GM19035 (cell line): ENCODE measurements around the gene COL20A1.
"Not testable (repeated sequence)": the region's sequence is repeated elsewhere in the genome, so short reads cannot be mapped to it uniquely, and the experiment has no call there.

Source experiments
- ATAC-seq: cut with Tn5 transposase; IDR thresholded peaks from one replicate; pipeline ENCODE4 v1.9.1; 2021; ENCODE audit not compliant: unreplicated experiment

COL20A1 gene

GRCh38 chr20:63371291-63371865 is 78.4 kb downstream of the COL20A1 start:
- ATAC-seq = no peak

- no peak for ATAC-seq
Observed at GRCh38 chr20:63372971-63373885, 80.2 kb downstream of the COL20A1 start.

DNA sequence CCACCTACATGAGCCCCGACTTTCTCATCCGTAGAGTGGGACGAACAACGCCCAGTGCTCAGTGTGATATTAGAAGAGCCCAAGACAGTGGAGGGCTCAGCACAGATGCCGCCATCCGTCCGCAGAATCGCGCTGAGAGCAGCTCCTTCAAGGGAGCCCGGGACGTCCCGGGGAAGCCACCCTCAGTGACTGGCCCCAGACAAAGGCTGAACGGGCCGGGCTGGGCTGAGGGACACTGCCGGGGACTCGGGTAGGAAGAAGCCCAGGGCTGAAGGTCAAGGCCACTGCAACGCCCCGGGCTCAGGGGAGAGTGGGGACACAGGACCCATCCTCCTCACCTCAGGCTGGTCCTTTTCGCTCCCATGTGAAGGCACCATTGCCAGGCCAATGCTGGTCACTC is 81.0 kb downstream of the COL20A1 start:
- ATAC-seq = no peak

DNA sequence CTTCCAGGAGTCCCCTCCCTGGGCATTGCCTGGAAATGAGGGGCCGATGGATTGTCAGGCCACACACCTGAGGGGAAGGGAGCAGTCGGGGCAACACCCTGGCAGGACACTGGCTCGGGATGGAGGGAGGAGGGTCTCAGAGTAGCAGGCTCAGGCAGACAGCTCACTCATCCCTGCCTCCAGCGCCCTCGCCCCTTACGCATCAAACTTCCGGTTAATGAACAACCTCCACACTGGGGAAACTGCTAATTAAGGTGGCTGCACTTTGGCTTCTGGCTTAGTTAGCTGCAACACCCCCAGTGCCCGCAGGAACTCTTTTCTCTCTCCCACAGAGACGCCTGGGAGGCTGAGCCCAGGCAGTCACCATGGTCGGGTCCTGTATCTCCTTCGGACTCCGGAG is 81.5 kb downstream of the COL20A1 start:
- no peak for ATAC-seq

DNA sequence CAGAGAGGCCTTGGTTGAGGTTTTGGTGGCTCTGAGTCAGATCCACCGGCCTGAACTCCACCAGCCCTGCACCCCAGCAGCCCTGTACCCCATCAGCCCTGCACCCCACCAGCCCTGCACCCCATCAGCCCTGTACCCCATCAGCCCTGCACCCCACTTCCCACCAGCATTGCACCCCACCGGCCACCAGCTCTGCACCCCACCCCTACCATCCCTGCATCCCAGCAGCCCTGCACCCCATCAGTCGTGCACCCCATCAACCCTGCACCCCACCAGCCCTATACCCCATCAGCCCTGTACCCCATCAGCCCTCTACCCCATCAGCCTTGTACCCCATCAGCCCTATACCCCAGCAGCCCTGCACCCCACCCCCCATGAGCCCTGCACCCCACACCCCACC is 82.5 kb downstream of the COL20A1 start:
- no peak for ATAC-seq

GRCh38 chr20:63376283-63377250 is 83.6 kb downstream of the COL20A1 start:
- ATAC-seq = no peak

- no peak for ATAC-seq
Observed at GRCh38 chr20:63377256-63377941, 84.4 kb downstream of the COL20A1 start.

GRCh38 chr20:63377951-63378381 is 85.0 kb downstream of the COL20A1 start:
- no peak for ATAC-seq

DNA sequence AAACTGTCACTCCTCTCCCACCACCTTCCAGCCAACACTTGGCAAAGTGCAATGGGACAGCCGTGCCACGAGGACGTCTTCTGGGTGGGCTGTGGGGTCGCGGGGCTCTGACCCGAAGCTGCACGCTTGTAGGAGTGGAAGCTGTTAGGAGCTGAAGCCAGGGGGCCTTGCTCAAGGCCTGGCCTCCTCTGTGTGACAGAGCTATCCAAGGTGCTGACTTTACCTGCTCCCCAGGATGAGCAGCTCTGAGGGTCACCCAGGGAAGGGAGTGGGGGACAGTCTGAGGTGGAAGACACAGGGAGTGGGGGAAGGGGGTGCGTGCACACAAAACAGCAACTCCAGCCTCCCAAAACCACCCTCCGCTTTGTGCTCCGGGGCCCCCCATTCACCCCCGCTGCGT is 85.6 kb downstream of the COL20A1 start:
- no peak for ATAC-seq

- ATAC-seq = no peak
Observed at GRCh38 chr20:63379296-63379695, 86.3 kb downstream of the COL20A1 start.

DNA sequence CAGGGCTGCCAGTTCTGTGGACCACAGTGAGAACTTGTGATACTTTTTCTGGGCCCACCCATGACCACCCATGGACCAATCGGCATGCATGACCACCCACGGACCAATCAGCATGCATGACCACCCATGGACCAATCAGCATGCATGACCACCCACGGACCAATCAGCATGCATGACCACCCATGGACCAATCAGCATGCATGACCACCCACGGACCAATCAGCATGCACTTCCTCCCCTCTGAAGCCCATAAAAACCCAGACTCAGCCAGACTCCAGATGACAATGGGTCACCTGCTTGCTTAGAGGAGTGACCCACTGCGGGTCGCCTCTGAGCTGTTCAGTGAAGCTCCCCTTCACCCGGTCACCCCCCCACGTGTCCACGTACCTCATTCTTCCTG is 86.9 kb downstream of the COL20A1 start:
- not testable (repeated sequence) for ATAC-seq

DNA sequence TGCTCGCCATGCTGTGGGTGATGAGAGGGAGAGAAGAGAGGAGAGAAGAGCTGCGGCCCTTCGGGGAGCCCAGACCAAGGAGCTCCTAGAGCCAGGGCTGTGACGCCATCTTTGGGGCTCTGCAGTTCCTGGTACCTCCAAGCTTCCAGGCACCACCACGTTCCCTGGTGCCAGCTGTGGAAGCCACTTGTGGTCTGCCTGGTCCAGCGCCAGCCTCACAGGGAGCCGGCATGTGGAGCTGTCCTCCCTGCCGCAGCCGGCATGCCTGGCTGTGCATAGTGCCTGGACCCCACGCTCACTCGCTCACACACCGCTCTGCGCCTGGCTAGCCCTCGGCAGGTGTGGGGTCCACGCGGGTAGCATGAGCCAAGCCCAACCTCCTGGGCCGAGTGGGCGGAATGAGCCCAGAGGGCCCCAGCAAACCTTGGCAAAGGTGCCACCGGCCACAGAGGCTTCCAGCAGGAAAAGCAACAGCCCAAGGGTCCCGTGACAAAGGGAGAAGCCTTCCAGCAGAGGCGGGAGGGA is 87.4 kb downstream of the COL20A1 start:
- ATAC-seq = no peak

- no peak for ATAC-seq
Observed at GRCh38 chr20:63381781-63382431, 88.9 kb downstream of the COL20A1 start.

DNA sequence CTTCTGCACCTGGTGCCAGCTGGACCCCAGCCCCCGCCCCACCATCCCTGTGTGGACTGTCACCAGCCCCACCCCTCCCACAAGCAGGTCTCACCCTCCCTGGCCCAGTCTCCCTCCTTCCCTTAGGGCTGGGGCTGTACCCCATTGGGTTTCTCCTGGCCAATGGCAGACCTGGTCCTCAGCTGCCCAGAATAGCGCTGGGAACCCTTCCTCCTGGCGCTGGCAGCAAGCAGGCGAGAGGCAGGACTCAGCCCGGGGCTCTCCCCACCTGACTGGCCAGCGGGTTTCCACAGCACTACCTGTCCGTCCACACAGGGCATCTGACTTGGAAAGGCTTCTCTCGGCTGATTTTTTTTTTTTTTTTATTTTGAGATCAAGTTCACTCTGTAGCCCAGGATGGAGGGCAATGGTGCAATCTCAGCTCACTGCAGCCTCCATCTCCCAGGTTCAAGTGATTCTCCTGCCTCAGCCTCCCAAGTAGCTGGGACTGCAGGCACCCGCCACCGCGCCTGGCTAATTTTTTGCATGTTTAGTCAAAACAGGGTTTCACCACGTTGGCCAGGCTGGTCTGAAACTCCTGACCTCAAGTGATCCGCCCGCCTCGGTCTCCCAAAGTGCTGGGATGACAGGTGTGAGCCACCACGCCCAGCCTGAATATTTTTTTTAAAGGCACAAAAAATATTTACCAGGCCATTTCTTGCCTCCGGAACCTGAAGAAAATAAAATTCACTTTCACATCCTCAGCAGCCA is 89.7 kb downstream of the COL20A1 start:
- ATAC-seq = no peak

GRCh38 chr20:63383556-63383955 is 90.6 kb downstream of the COL20A1 start:
- ATAC-seq = no peak

DNA sequence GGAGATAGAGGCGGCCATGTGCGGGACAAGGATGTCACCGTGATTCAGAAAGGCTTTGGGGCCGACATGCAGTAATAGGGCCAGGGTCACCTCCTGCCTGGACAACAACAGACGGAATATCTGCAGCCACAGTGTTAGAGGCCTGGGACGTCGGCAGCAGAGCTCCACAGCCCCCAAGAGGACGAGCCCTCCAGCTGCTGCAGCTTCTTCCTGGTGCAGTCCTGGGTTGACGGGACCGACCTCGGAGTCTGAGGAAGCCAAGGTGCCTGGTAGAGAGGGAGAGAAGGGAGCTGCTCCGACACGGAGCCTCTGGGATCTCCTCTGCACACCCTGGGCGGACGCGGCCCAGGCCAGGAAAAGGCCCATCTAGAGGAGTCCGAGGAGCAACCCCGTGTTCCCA is 91.3 kb downstream of the COL20A1 start:
- no peak for ATAC-seq
